Adrenal gland (tissue), 5 donors: Measurements from ENCODE around the gene FOXO3.

Experiments
- CTCF ChIP-seq, 6 experiments: fragments of 450-650 bp in 4 of 6; fragments of 200-600 bp in 2 of 6; sonication (generic) in 1 of 6; IDR thresholded peaks; 1 replicate in 5 of 6; 2 replicates in 1 of 6; pipeline versions ENCODE4 v1.5.1 to v1.8.0; 2016 to 2021; ENCODE audit warnings: antibody characterized with exemption in 6 of 6, mild to moderate bottlenecking in 2 of 6, moderate library complexity in 1 of 6
- POLR2A ChIP-seq, 2 donors: fragments of 450-650 bp; IDR thresholded peaks; one replicate each; pipeline ENCODE4 v1.6.1; 2017; ENCODE audit warnings: antibody characterized with exemption in 2 of 2, mild to moderate bottlenecking in 2 of 2, moderate library complexity in 1 of 2
- donor health status: DM: no; HTN: no; CAD: no.

- TF ChIP-seq CTCF (IDR thresholded peaks at IDR 0.05) (no peak), POLR2A (IDR thresholded peaks at IDR 0.05) (no peak)
These were observed 9.8 kb downstream of the FOXO3 start for GRCh38 chr6:108570517-108570916.
